Trophoblast cell (in vitro differentiated cells and primary cell): Measurements from ENCODE around the gene LRRC46.
A peak's percentile ranks its signal among the peaks of the same experiment; 100 is the strongest.

Source experiments
- DNase-seq, 2 donors: peaks; one replicate each; pipeline ENCODE4 v3.0.0-alpha.2; 2016
- H2AFZ ChIP-seq: 2 replicates; pipeline ENCODE4 v1.6.1; 2013; ENCODE audit warnings: low read length, moderate library complexity, mild to moderate bottlenecking; ENCODE audit not compliant: insufficient read depth, poor library complexity
- H2AK5ac ChIP-seq: 2 replicates; pipeline ENCODE4 v1.6.1; 2013; ENCODE audit warnings: mild to moderate bottlenecking, low read length
- H2BK120ac ChIP-seq: 2 replicates; pipeline ENCODE4 v1.6.1; 2013; ENCODE audit warnings: low read length, mild to moderate bottlenecking, moderate library complexity; ENCODE audit not compliant: insufficient read depth, poor library complexity
- H2BK12ac ChIP-seq: 2 replicates; pipeline ENCODE4 v1.6.1; 2013; ENCODE audit warnings: mild to moderate bottlenecking, low read length, moderate library complexity
- H2BK5ac ChIP-seq: 2 replicates; pipeline ENCODE4 v1.6.1; 2013; ENCODE audit warnings: low read length, low read depth, moderate library complexity, mild to moderate bottlenecking; ENCODE audit not compliant: poor library complexity
- H3K14ac ChIP-seq: 2 replicates; pipeline ENCODE4 v1.6.1; 2013; ENCODE audit warnings: mild to moderate bottlenecking, low read length
- H3K18ac ChIP-seq: 2 replicates; pipeline ENCODE4 v1.6.1; 2013; ENCODE audit warnings: mild to moderate bottlenecking, low read length
- H3K23ac ChIP-seq: 2 replicates; pipeline ENCODE4 v1.6.1; 2013; ENCODE audit warnings: low read length
- H3K27ac ChIP-seq: 2 replicates; pipeline ENCODE4 v1.5.1; 2013; ENCODE audit warnings: low read depth, mild to moderate bottlenecking, inconsistent platforms, low read length, moderate library complexity
- H3K27me3 ChIP-seq: 2 replicates; pipeline ENCODE4 v1.6.1; 2013; ENCODE audit warnings: inconsistent platforms, mild to moderate bottlenecking, low read length, moderate library complexity; ENCODE audit not compliant: insufficient read depth
- H3K36me3 ChIP-seq, 2 experiments: 1 replicate in 1 of 2; 2 replicates in 1 of 2; pipeline ENCODE4 v1.6.1; 2013; ENCODE audit warnings: low read length in 2 of 2, mild to moderate bottlenecking in 2 of 2, moderate library complexity in 1 of 2; ENCODE audit not compliant: insufficient read depth in 2 of 2, control insufficient read depth in 1 of 2
- H3K4ac ChIP-seq: 2 replicates; pipeline ENCODE4 v1.6.1; 2013; ENCODE audit warnings: low read depth, mild to moderate bottlenecking, low read length, moderate library complexity
- H3K4me1 ChIP-seq, 2 experiments: 1 replicate in 1 of 2; 2 replicates in 1 of 2; pipeline ENCODE4 v1.6.1; 2013; ENCODE audit warnings: low read length in 2 of 2, mild to moderate bottlenecking in 2 of 2, moderate library complexity in 1 of 2; ENCODE audit not compliant: insufficient read depth in 2 of 2, control insufficient read depth in 1 of 2
- H3K4me2 ChIP-seq: 2 replicates; pipeline ENCODE4 v1.6.1; 2013; ENCODE audit warnings: inconsistent platforms, mild to moderate bottlenecking, low read length, moderate library complexity
- H3K4me3 ChIP-seq: 2 replicates; pipeline ENCODE4 v1.5.1; 2013; ENCODE audit warnings: mild to moderate bottlenecking, low read depth, low read length, inconsistent platforms
- H3K79me1 ChIP-seq: one replicate; pipeline ENCODE4 v1.6.1; 2013; ENCODE audit warnings: low read length
- H3K79me2 ChIP-seq: 2 replicates; pipeline ENCODE4 v1.6.1; 2013; ENCODE audit warnings: low read length, mild to moderate bottlenecking; ENCODE audit not compliant: control insufficient read depth, insufficient read depth, poor library complexity
- H3K9ac ChIP-seq: 2 replicates; pipeline ENCODE4 v1.6.1; 2013; ENCODE audit warnings: mild to moderate bottlenecking, low read length
- H3K9me3 ChIP-seq: 2 replicates; pipeline ENCODE4 v1.6.1; 2013; ENCODE audit warnings: low read depth, mild to moderate bottlenecking, control low read depth, inconsistent platforms, low read length; ENCODE audit not compliant: insufficient read depth
- H4K12ac ChIP-seq: 2 replicates; pipeline ENCODE4 v1.6.1; 2013; ENCODE audit warnings: low read depth, mild to moderate bottlenecking, low read length, moderate library complexity
- H4K8ac ChIP-seq: 2 replicates; pipeline ENCODE4 v1.6.1; 2013; ENCODE audit warnings: low read depth, mild to moderate bottlenecking, low read length, moderate library complexity
- H4K91ac ChIP-seq: one replicate; pipeline ENCODE4 v1.6.1; 2013; ENCODE audit warnings: low read depth, mild to moderate bottlenecking, low read length, moderate library complexity
- WGBS: extraction: QIAGEN DNeasy Blood & Tissue Kit; methylation state at CpG from one replicate; pipeline ENCODE4 v1.1.7; 2013; ENCODE audit warnings: missing lambda C conversion rate; ENCODE audit not compliant: insufficient read length, insufficient coverage; ENCODE audit errors: extremely low coverage; 5-methylcytosine and 5-hydroxymethylcytosine counted together

The LRRC46 gene

DNA sequence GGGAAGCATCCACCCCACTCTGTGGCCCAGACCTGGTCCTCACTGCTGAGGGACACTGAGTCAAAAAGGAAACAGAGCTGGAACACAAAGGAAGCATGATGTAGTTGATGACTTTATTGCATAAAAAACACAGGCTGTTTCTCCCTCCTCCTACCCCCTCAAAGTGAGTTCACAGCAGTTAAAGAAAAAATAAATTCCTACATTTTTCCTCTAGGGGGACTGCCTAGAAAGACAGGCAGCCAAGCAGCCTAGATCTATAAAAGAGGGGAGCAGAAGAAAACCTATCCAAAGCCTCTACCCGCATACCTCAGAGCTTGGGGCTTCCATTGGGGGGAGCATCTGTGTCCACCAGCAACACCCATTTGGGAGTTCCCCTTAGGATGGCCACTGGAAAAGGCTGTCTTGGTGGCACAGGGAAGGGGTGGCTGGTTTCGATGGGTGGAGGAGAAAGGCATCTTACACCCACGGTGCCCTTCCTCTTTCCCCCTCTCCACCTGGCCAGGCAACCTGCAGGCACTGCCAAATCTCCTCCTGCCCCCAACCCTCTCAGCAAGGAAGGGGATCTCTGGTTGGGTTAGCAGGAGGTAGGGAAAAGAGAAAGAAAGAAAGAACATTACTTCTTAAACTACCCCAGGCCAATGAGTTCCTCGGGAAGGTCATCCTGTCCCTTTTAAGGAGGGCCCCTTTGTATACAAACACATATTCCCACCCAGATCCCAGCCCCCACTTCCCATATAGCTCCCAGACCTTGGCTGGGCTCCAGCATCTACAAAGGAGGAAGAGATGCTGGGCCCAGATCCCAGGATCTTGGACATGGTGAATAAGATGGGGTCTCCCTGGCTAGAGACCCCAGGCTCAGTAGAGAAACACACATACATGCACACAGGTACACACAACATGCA is 13.6 kb downstream of the LRRC46 start:
- H3K79me2 ChIP-seq = peaks cover 15% of the 10 kb centered on the region
- no peaks in the 10 kb centered on the region for H3K9me3 ChIP-seq
- no peak overlapping the region for H3K4ac ChIP-seq
- H3K36me3 ChIP-seq = peaks cover 7 to 19% of the 10 kb centered on the region in 2 experiments
- no peak overlapping the region for H2BK5ac ChIP-seq
- no peak overlapping the region for H4K8ac ChIP-seq
- H3K4me1 ChIP-seq = peaks cover 30 to 31% of the 10 kb centered on the region in 2 experiments
- H3K9ac ChIP-seq = peak overlapping the region; percentile 5
- no CpG with 5 or more reads among the region's 4 CpGs for WGBS
- no peak overlapping the region for H3K23ac ChIP-seq
- H2BK12ac ChIP-seq = no peak overlapping the region
- no peak overlapping the region for H2AFZ ChIP-seq
- peak overlapping the region; percentile 57 for H2AK5ac ChIP-seq
- no peak overlapping the region for H3K18ac ChIP-seq
- no peak overlapping the region for H3K4me2 ChIP-seq
- peaks cover 20% of the 10 kb centered on the region for H3K79me1 ChIP-seq
- peak overlapping the region; percentile 30 for H4K91ac ChIP-seq
- H3K4me3 ChIP-seq = no peak overlapping the region
- no peak overlapping the region for H3K14ac ChIP-seq
- H4K12ac ChIP-seq = no peak overlapping the region
- no peaks in the 10 kb centered on the region for H3K27me3 ChIP-seq
- H2BK120ac ChIP-seq = no peak overlapping the region
- H3K27ac ChIP-seq = peak overlapping the region; percentile 18
- peak in 1 of 2 donors; percentile 33 for DNase-seq

- H4K8ac ChIP-seq = no peak overlapping the region
- no peak overlapping the region for H3K23ac ChIP-seq
- DNase-seq = no peak
- H3K27me3 ChIP-seq = no peaks in the 10 kb centered on the region
- H3K4ac ChIP-seq = no peak overlapping the region
- H3K4me2 ChIP-seq = no peak overlapping the region
- peaks cover 9 to 19% of the 10 kb centered on the region in 2 experiments for H3K36me3 ChIP-seq
- no peak overlapping the region for H2BK120ac ChIP-seq
- peaks cover 18% of the 10 kb centered on the region for H3K79me2 ChIP-seq
- H2BK5ac ChIP-seq = no peak overlapping the region
- no peak overlapping the region for H3K9ac ChIP-seq
- H4K91ac ChIP-seq = peak overlapping the region; percentile 9
- H3K9me3 ChIP-seq = no peaks in the 10 kb centered on the region
- H2BK12ac ChIP-seq = no peak overlapping the region
- no peak overlapping the region for H3K14ac ChIP-seq
- no peak overlapping the region for H4K12ac ChIP-seq
- WGBS = no CpG with 5 or more reads among the region's 3 CpGs
- H2AK5ac ChIP-seq = no peak overlapping the region
- peaks cover 29 to 31% of the 10 kb centered on the region in 2 experiments for H3K4me1 ChIP-seq
- peaks cover 24% of the 10 kb centered on the region for H3K79me1 ChIP-seq
- no peak overlapping the region for H2AFZ ChIP-seq
- H3K27ac ChIP-seq = no peak overlapping the region
- H3K18ac ChIP-seq = no peak overlapping the region
- H3K4me3 ChIP-seq = no peak overlapping the region
These were observed 14.2 kb downstream of the LRRC46 start for GRCh38 chr17:47845716-47846075.

- H3K27me3 ChIP-seq = no peaks in the 10 kb centered on the region
- no peak overlapping the region for H2AFZ ChIP-seq
- H3K4me1 ChIP-seq = peaks cover 31 to 34% of the 10 kb centered on the region in 2 experiments
- peak overlapping the region; percentile 31 for H2BK12ac ChIP-seq
- peak overlapping the region; percentile 57 for H3K14ac ChIP-seq
- H2BK120ac ChIP-seq = peak overlapping the region; percentile 27
- peaks cover 17% of the 10 kb centered on the region for H3K79me2 ChIP-seq
- H3K79me1 ChIP-seq = peaks cover 28% of the 10 kb centered on the region
- H3K27ac ChIP-seq = peak overlapping the region; percentile 48
- WGBS = no CpG with 5 or more reads among the region's 31 CpGs
- H3K4me2 ChIP-seq = peak overlapping the region; percentile 39
- H3K9ac ChIP-seq = no peak overlapping the region
- H3K9me3 ChIP-seq = no peaks in the 10 kb centered on the region
- no peak overlapping the region for H2AK5ac ChIP-seq
- H3K4me3 ChIP-seq = peak overlapping the region; percentile 1
- peak overlapping the region; percentile 7 for H3K18ac ChIP-seq
- peak overlapping the region; percentile 72 for H4K91ac ChIP-seq
- H4K12ac ChIP-seq = peak overlapping the region; percentile 22
- DNase-seq = peak in 1 of 2 donors; percentile 23
- no peak overlapping the region for H3K23ac ChIP-seq
- no peak overlapping the region for H4K8ac ChIP-seq
- H3K4ac ChIP-seq = peak overlapping the region; percentile 51
- H3K36me3 ChIP-seq = peaks cover 9 to 19% of the 10 kb centered on the region in 2 experiments
- peak overlapping the region; percentile 27 for H2BK5ac ChIP-seq
These were observed 15.4 kb downstream of the LRRC46 start for GRCh38 chr17:47846716-47847340.

DNA sequence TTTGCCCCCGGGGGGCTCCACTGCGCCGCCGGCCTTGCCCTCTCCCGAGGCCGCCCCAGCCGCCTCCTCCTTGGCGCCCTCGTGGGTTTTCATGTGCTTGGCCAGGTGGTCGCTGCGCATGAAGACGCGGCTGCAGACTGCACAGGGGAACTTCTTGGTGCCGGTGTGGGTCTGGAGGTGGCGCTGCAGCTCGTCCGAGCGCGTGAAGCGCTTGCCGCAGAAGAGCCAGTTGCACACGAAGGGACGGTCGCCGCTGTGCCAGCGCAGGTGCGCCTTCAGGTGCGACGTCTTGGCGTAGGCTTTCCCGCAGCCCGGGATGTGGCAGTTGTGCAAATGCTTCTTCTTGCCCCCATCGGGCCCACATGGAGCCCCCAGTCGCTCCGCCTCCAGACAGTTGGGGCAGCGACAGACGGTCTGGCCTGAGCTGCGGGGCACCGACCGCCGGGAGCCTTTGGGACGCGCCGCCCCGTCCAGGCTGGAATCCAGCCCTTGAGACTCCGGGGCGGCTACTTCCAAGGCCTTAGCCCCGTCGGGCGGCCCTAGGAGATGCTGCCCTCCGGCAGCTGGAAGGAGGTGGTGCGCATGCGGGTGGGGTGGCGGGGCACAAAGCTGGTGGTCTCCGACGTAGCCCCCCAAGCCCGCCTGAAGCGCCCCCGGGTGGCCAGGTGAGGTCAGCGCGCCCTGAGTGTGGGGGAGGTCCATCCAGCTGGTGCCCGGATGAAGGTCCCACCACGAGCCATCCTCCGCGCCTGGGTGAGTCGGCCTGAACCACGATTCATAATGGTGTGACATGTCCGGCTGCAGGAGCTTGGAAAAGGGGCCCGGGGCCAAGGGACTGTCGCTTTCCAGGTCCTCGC is 16.1 kb downstream of the LRRC46 start:
- H3K14ac ChIP-seq = peak overlapping the region; percentile 57
- peak overlapping the region; percentile 31 for H2BK12ac ChIP-seq
- peak overlapping the region; percentile 27 for H2BK5ac ChIP-seq
- peak; percentile 28 to 30 for DNase-seq
- peak overlapping the region; percentile 39 for H3K4me2 ChIP-seq
- peaks cover 29% of the 10 kb centered on the region for H3K79me1 ChIP-seq
- no CpG with 5 or more reads among the region's 71 CpGs for WGBS
- H3K79me2 ChIP-seq = peaks cover 17% of the 10 kb centered on the region
- H3K18ac ChIP-seq = peak overlapping the region; percentile 15
- peaks cover 5% of the 10 kb centered on the region for H3K27me3 ChIP-seq
- H3K36me3 ChIP-seq = peaks cover 9 to 19% of the 10 kb centered on the region in 2 experiments
- peaks cover 31 to 38% of the 10 kb centered on the region in 2 experiments for H3K4me1 ChIP-seq
- no peaks in the 10 kb centered on the region for H3K9me3 ChIP-seq
- peak overlapping the region; percentile 27 for H2BK120ac ChIP-seq
- peak overlapping the region; percentile 22 for H4K12ac ChIP-seq
- H2AFZ ChIP-seq = no peak overlapping the region
- peak overlapping the region; percentile 48 for H3K27ac ChIP-seq
- peak overlapping the region; percentile 51 for H3K4ac ChIP-seq
- H2AK5ac ChIP-seq = no peak overlapping the region
- H3K23ac ChIP-seq = no peak overlapping the region
- H3K4me3 ChIP-seq = peak overlapping the region; percentile 1
- H4K8ac ChIP-seq = peak overlapping the region; percentile 15
- peak overlapping the region; percentile 72 for H4K91ac ChIP-seq
- H3K9ac ChIP-seq = no peak overlapping the region
